Keratinocyte (primary cell): ENCODE data around the gene IFNL4. TPM values are rescaled to one million over a fixed set of nuclear protein-coding genes. Genes with fewer than 3 reads are reported as not detected.

Experiments used
- DNase-seq: peaks from one replicate; pipeline ENCODE4 v3.0.0-alpha.2; 2011; ENCODE audit warnings: low read depth, missing footprints, low spot score
- FAIRE-seq: peaks from 2 replicates; lab custom pipeline; 2011; peaks lifted over from hg19 to GRCh38; lab: Jason Lieb, UNC
- H2AFZ ChIP-seq: 2 replicates; pipeline ENCODE4 v1.6.0; 2012; ENCODE audit warnings: low read length, control low read depth, inconsistent platforms; ENCODE audit not compliant: control insufficient read depth
- H3K27ac ChIP-seq: 2 replicates; pipeline ENCODE4 v1.5.1; 2011; ENCODE audit warnings: low read length; ENCODE audit not compliant: control insufficient read depth, insufficient read depth
- H3K27me3 ChIP-seq: 3 replicates; pipeline ENCODE4 v1.6.0; 2011; ENCODE audit warnings: low read length; ENCODE audit not compliant: control insufficient read depth, insufficient read depth; ENCODE audit errors: extremely low read depth
- H3K36me3 ChIP-seq, 2 experiments: 2 replicates in 1 of 2; 3 replicates in 1 of 2; pipeline ENCODE4 v1.5.1; 2011; ENCODE audit warnings: low read length in 2 of 2, mild to moderate bottlenecking in 1 of 2; ENCODE audit not compliant: control insufficient read depth in 2 of 2, insufficient read depth in 2 of 2; ENCODE audit errors: extremely low read depth in 1 of 2
- H3K4me1 ChIP-seq: 3 replicates; pipeline ENCODE4 v1.5.1; 2011; ENCODE audit warnings: low read length; ENCODE audit not compliant: control insufficient read depth, insufficient read depth; ENCODE audit errors: extremely low read depth
- H3K4me2 ChIP-seq: 3 replicates; pipeline ENCODE4 v1.6.0; 2011; ENCODE audit warnings: low read depth, low read length; ENCODE audit not compliant: control insufficient read depth, insufficient read depth; ENCODE audit errors: extremely low read depth
- H3K4me3 ChIP-seq, 3 experiments: fragments of 200-600 bp in 1 of 3; sonication (generic) in 1 of 3; 2 replicates in 2 of 3; 3 replicates in 1 of 3; pipeline ENCODE4 v1.5.1; 2011 to 2016; ENCODE audit warnings: low read length in 3 of 3, mild to moderate bottlenecking in 3 of 3, control low read depth in 2 of 3, inconsistent platforms in 1 of 3, low read depth in 1 of 3, mixed read lengths in 1 of 3, mixed run types in 1 of 3, moderate library complexity in 1 of 3; ENCODE audit not compliant: control insufficient read depth in 2 of 3, insufficient read depth in 2 of 3; ENCODE audit errors: extremely low read depth in 1 of 3
- H3K79me2 ChIP-seq: 2 replicates; pipeline ENCODE4 v1.6.0; 2012; ENCODE audit warnings: low read length; ENCODE audit not compliant: control insufficient read depth, insufficient read depth
- H3K9ac ChIP-seq: 3 replicates; pipeline ENCODE4 v1.6.0; 2011; ENCODE audit warnings: low read length; ENCODE audit not compliant: control insufficient read depth, insufficient read depth; ENCODE audit errors: extremely low read depth
- H3K9me1 ChIP-seq: 3 replicates; pipeline ENCODE4 v1.6.0; 2011; ENCODE audit warnings: low read length; ENCODE audit not compliant: control insufficient read depth, insufficient read depth; ENCODE audit errors: extremely low read depth
- H3K9me3 ChIP-seq: 2 replicates; pipeline ENCODE4 v1.5.1; 2012; ENCODE audit warnings: low read depth, low read length; ENCODE audit not compliant: control insufficient read depth
- H4K20me1 ChIP-seq: 3 replicates; pipeline ENCODE4 v1.6.0; 2011; ENCODE audit warnings: low read length; ENCODE audit not compliant: control insufficient read depth, insufficient read depth; ENCODE audit errors: extremely low read depth
- EZH2 ChIP-seq: IDR thresholded peaks from one replicate; pipeline ENCODE4 v1.6.1; 2012; ENCODE audit warnings: inconsistent platforms, mild to moderate bottlenecking, low read length, moderate library complexity
- dilution Hi-C: fragments of 300-500 bp; cut with MboI; formaldehyde crosslinking; loops from one replicate; pipeline ENCODE4 v1.7.0; 2020; ENCODE audit warnings: low sequenced_read_pairs; ENCODE audit not compliant: extremely low pct_ligation_motif_present
- polyA plus RNA-seq, 5 experiments: library from polyadenylated mRNA; depleted of rRNA in 3 of 5; stranded (reverse) in 3 of 5; stranded (forward) in 1 of 5; unstranded in 1 of 5; fragments of >200 nt; gene quantifications; 1 replicate in 1 of 5; 2 replicates in 3 of 5; 3 replicates in 1 of 5; pipeline versions ENCODE4 v1.2.1 to v1.2.3, GENCODE V29; 2011 to 2012; ENCODE audit warnings: missing spikeins in 2 of 5, low read depth in 1 of 5, low replicate concordance in 1 of 5
- TF ChIP-seq, protein P1 (sequence below), 3 experiments: IDR thresholded peaks in 1 of 3; conservative IDR thresholded peaks in 1 of 3; optimal IDR thresholded peaks in 1 of 3; 2 replicates in 2 of 3; 3 replicates in 1 of 3; pipeline versions ENCODE3 to v1.5.1; 2011; ENCODE audit warnings: low read length in 3 of 3, mild to moderate bottlenecking in 3 of 3, moderate library complexity in 2 of 3, control low read depth in 1 of 3, inconsistent platforms in 1 of 3; ENCODE audit not compliant: insufficient read depth in 2 of 3; ENCODE audit errors: extremely low read depth in 1 of 3

The IFNL4 gene
- polyA plus RNA-seq, 1 donor (not counting 4 experiments of a cell fraction or from before 2014, with no cell fraction given) = not detected

DNA sequence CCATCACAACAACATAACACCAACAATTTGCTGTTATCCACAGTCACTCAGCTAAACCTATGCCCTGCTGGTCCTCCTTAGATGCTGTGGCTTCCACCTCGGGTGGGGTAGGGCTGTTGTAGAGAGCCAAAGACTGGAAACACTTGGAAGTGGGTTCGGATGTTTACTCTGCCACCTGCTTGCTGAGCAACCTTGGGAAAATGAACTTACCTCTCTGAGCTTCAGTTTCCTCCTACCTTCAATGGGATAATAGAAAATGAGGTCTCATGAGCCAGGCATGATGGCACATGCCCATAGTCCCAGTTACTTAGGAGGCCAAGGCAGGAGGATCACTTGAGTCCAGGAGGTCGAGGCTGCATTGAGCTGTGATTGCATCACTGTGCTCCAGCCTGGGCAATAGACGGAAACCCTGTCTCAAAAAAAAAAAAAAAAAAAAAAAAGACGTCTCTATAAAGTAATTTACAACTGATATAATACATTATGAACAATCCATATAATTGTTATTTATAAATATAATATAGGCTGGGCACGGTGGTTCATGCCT is 41.3 kb downstream of the IFNL4 start:
- Histone ChIP-seq H3K4me1 (no peaks in the 10 kb centered on the region), H3K36me3 (no peaks in the 10 kb centered on the region), H3K9ac (no peak overlapping the region), H2AFZ (no peak overlapping the region), H3K9me1 (no peaks in the 10 kb centered on the region), H3K4me2 (no peak overlapping the region), H3K27ac (no peak overlapping the region), H3K9me3 (no peaks in the 10 kb centered on the region), H3K79me2 (no peaks in the 10 kb centered on the region), H3K4me3 (no peak overlapping the region), H3K27me3 (peaks cover 29% of the 10 kb centered on the region), H4K20me1 (no peaks in the 10 kb centered on the region)
- no peak for TF ChIP-seq EZH2
- TF ChIP-seq, protein P1, sequence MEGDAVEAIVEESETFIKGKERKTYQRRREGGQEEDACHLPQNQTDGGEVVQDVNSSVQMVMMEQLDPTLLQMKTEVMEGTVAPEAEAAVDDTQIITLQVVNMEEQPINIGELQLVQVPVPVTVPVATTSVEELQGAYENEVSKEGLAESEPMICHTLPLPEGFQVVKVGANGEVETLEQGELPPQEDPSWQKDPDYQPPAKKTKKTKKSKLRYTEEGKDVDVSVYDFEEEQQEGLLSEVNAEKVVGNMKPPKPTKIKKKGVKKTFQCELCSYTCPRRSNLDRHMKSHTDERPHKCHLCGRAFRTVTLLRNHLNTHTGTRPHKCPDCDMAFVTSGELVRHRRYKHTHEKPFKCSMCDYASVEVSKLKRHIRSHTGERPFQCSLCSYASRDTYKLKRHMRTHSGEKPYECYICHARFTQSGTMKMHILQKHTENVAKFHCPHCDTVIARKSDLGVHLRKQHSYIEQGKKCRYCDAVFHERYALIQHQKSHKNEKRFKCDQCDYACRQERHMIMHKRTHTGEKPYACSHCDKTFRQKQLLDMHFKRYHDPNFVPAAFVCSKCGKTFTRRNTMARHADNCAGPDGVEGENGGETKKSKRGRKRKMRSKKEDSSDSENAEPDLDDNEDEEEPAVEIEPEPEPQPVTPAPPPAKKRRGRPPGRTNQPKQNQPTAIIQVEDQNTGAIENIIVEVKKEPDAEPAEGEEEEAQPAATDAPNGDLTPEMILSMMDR (optimal IDR thresholded peaks at IDR 0.05 in 1 of 3, IDR thresholded peaks at IDR 0.05 in 1 of 3, conservative IDR thresholded peaks at IDR 0.05 in 1 of 3; ENCODE audit: extremely low read depth in 1 of 3, insufficient read depth in 2 of 3, low read length in 3 of 3) = no peak
- no peak for DNase-seq
- FAIRE-seq = no peak
- dilution Hi-C loops = no loop called here

DNA sequence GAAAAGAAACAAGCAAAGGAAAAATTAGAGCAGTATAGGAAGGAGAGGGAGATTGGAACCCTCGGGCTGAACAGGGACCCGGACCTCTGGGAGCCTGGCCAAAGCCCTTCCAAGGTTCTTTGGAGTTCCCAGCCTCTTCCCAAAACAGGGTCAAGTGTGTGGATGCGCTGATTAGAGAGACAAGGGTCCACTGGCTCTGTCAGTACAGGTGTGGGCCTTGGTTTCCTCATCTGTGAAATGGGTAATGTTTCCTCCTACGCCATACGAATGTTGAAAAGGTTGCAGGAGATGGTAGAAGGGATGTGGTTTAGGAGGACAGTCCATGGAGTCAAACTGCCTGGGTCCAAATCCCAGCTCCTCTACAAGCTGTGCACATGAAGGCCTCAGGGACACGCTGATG is 42.5 kb downstream of the IFNL4 start:
- Histone ChIP-seq H3K9me1 (no peaks in the 10 kb centered on the region), H3K4me3 (no peak overlapping the region), H4K20me1 (no peaks in the 10 kb centered on the region), H3K4me1 (no peaks in the 10 kb centered on the region), H3K4me2 (no peak overlapping the region), H3K9me3 (no peaks in the 10 kb centered on the region), H3K9ac (no peak overlapping the region), H3K36me3 (no peaks in the 10 kb centered on the region), H3K27me3 (peaks cover 29% of the 10 kb centered on the region), H3K27ac (no peak overlapping the region), H3K79me2 (no peaks in the 10 kb centered on the region), H2AFZ (no peak overlapping the region)
- FAIRE-seq = no peak
- dilution Hi-C loops = no loop called here
- DNase-seq = no peak
- TF ChIP-seq, protein P1 (optimal IDR thresholded peaks at IDR 0.05 in 1 of 3, IDR thresholded peaks at IDR 0.05 in 1 of 3, conservative IDR thresholded peaks at IDR 0.05 in 1 of 3; ENCODE audit: extremely low read depth in 1 of 3, insufficient read depth in 2 of 3, low read length in 3 of 3) = no peak
- no peak for TF ChIP-seq EZH2
